DMS79 treated with DMSO at 0.1 percent for 48 hours (cell line): ENCODE results near the gene CDC5L.

Source experiments
- DNase-seq: peaks from one replicate; lab custom pipeline; 2025; lab: John Stamatoyannopoulos, UW

Gene CDC5L

GRCh38 chr6:44373787-44374186 lies 13.7 kb upstream of the CDC5L start:
- DNase-seq: no peak

GRCh38 chr6:44375071-44375470 lies 12.4 kb upstream of the CDC5L start:
- no peak for DNase-seq

- no peak for DNase-seq
These were observed 10.0 kb upstream of the CDC5L start for GRCh38 chr6:44377484-44377883.

GRCh38 chr6:44377971-44378370 lies 9.5 kb upstream of the CDC5L start:
- DNase-seq: no peak

GRCh38 chr6:44381739-44382138 lies 5.8 kb upstream of the CDC5L start:
- DNase-seq: no peak

GRCh38 chr6:44386364-44386928 lies 1.1 kb upstream of the CDC5L start:
- peak; percentile 33 for DNase-seq

GRCh38 chr6:44386929-44387345 lies 569 bp upstream of the CDC5L start:
- no peak for DNase-seq

- peak; percentile 35 for DNase-seq
These were observed 605 bp downstream of the CDC5L start for GRCh38 chr6:44388135-44388487.

- DNase-seq: no peak
These were observed 1.4 kb downstream of the CDC5L start for GRCh38 chr6:44388887-44389286.

GRCh38 chr6:44390158-44390683 lies 2.7 kb downstream of the CDC5L start:
- DNase-seq: no peak

GRCh38 chr6:44395501-44395900 lies 8.0 kb downstream of the CDC5L start:
- no peak for DNase-seq

- no peak for DNase-seq
These were observed 9.5 kb downstream of the CDC5L start for GRCh38 chr6:44396968-44397367.

GRCh38 chr6:44397424-44398164 lies 10.1 kb downstream of the CDC5L start:
- DNase-seq: no peak

GRCh38 chr6:44399991-44400390 lies 12.5 kb downstream of the CDC5L start:
- DNase-seq: no peak

- DNase-seq: no peak
These were observed 13.1 kb downstream of the CDC5L start for GRCh38 chr6:44400572-44400971.

- DNase-seq: no peak
These were observed 13.6 kb downstream of the CDC5L start for GRCh38 chr6:44401138-44401537.

- DNase-seq: no peak
These were observed 16.7 kb downstream of the CDC5L start for GRCh38 chr6:44404022-44404714.

GRCh38 chr6:44404715-44405099 lies 17.2 kb downstream of the CDC5L start:
- DNase-seq: no peak

- DNase-seq: no peak
These were observed 20.6 kb downstream of the CDC5L start for GRCh38 chr6:44407951-44408670.

- DNase-seq: no peak
These were observed 21.8 kb downstream of the CDC5L start for GRCh38 chr6:44409207-44409794.

- no peak for DNase-seq
These were observed 22.9 kb downstream of the CDC5L start for GRCh38 chr6:44410363-44410762.

- DNase-seq: no peak
These were observed 23.6 kb downstream of the CDC5L start for GRCh38 chr6:44411141-44411540.
